NCI-H2227 (cell line): ENCODE results near the gene PCDHGB3.
"Not testable (repeated sequence)": the region's sequence is repeated elsewhere in the genome, so short reads cannot be mapped to it uniquely, and the experiment has no call there.

Source experiments
- DNase-seq: peaks from one replicate; lab custom pipeline; 2025; ENCODE audit not compliant: unreplicated experiment; lab: John Stamatoyannopoulos, UW

Gene PCDHGB3

GRCh38 chr5:141389153-141390042, 19.4 kb downstream of the PCDHGB3 start:
- no peak for DNase-seq

- no peak for DNase-seq
These were observed 22.6 kb downstream of the PCDHGB3 start, which contains the start of gene PCDHGA8 for GRCh38 chr5:141392429-141393198. TSS of gene PCDHGA8 (plus strand) at chr5:141392633. CDS start at chr5:141392814, 181 bp downstream.

DNA sequence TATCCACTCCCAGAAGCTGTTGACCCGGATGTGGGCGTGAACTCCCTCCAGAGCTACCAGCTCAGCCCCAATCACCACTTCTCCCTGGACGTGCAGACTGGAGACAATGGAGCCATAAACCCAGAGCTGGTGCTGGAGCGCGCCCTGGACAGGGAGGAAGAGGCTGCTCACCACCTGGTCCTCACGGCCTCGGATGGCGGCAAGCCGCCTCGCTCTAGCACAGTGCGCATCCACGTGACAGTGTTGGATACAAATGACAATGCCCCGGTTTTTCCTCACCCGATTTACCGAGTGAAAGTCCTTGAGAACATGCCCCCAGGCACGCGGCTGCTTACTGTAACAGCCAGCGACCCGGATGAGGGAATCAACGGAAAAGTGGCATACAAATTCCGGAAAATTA, 23.2 kb downstream of the PCDHGB3 start:
- DNase-seq = no peak

DNA sequence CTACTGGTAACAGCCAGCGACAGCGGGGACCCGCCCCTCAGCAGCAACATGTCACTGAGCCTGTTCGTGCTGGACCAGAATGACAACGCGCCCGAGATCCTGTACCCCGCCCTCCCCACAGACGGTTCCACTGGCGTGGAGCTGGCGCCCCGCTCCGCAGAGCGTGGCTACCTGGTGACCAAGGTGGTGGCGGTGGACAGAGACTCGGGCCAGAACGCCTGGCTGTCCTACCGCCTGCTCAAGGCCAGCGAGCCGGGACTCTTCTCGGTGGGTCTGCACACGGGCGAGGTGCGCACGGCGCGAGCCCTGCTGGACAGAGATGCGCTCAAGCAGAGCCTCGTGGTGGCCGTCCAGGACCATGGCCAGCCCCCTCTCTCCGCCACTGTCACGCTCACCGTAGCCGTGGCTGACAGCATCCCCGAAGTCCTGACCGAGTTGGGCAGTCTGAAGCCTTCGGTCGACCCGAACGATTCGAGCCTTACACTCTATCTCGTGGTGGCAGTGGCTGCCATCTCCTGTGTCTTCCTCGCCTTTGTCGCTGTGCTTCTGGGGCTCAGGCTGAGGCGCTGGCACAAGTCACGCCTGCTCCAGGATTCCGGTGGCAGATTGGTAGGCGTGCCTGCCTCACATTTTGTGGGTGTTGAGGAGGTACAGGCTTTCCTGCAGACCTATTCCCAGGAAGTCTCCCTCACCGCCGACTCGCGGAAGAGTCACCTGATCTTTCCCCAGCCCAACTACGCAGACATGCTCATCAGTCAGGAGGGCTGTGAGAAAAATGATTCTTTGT, 24.6 kb downstream of the PCDHGB3 start:
- DNase-seq = not testable (repeated sequence)

GRCh38 chr5:141397756-141398551, 27.9 kb downstream of the PCDHGB3 start, which contains the start of gene PCDHGB5:
TSS of gene PCDHGB5 (plus strand) at chr5:141397947. CDS start at chr5:141398128, 181 bp downstream.
- peak; percentile 1 for DNase-seq

- DNase-seq = no peak
These were observed 28.6 kb downstream of the PCDHGB3 start for GRCh38 chr5:141398608-141399007.

DNA sequence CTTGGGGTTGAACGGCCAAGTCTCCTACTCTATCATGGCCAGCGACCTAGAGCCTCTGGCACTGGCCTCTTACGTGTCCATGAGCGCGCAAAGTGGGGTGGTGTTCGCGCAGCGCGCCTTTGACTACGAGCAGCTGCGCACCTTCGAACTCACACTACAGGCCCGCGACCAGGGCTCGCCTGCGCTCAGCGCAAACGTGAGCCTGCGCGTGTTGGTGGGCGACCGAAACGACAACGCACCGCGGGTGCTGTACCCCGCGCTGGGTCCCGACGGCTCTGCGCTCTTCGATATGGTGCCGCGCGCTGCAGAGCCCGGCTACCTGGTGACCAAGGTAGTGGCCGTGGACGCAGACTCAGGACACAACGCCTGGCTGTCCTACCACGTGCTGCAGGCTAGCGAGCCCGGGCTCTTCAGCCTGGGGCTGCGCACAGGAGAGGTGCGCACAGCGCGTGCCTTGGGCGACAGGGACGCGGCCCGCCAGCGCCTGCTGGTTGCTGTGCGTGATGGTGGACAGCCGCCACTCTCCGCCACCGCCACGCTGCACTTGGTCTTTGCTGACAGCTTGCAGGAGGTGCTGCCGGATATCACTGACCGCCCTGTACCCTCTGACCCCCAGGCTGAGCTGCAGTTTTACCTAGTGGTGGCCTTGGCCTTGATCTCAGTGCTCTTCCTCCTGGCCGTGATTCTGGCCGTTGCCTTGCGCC, 29.7 kb downstream of the PCDHGB3 start:
- DNase-seq = no peak

DNA sequence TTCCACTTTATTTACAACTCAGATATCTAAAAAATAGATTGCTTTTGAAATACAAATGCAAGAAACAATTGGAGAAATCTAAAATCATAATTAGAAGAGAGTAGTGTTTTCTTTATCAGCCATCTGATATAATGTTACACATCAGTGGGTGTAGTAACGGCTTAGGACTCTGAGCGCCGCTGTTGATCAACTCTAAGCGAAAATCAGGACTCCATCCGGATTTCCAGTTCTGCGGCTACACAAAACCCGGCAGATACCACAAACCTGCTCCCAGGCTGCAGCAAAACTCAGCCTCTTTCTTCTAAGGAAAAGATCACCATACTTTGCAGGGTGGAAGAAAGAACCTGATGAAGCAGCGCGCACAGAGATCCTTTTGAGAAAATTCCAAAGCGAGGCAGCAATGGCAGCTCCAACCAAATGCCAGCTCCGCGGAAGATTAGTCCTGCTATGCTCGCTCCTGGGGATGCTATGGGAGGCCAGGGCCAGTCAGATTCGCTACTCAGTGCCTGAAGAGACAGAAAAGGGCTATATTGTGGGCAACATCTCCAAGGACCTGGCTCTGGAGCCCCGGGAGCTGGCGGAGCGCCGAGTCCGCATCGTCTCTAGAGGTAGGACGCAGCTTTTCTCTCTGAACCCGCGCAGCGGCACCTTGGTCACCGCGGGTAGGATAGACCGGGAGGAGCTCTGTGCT, 32.7 kb downstream of the PCDHGB3 start, which contains the start of gene PCDHGA9:
TSS of gene PCDHGA9 (plus strand) at position 226 of the 691 bp plus-strand sequence. CDS start at position 401, 175 bp downstream.
- DNase-seq = no peak

GRCh38 chr5:141403387-141403786, 33.3 kb downstream of the PCDHGB3 start:
- DNase-seq = no peak

- DNase-seq = not testable (repeated sequence)
These were observed 37.9 kb downstream of the PCDHGB3 start, which contains the start of gene PCDHGB6 for GRCh38 chr5:141407790-141408505. TSS of gene PCDHGB6 (plus strand) at chr5:141408021. CDS start at chr5:141408203, 182 bp downstream.

- DNase-seq = no peak
These were observed 39.7 kb downstream of the PCDHGB3 start for GRCh38 chr5:141409598-141410306.

GRCh38 chr5:141411575-141411974, 41.5 kb downstream of the PCDHGB3 start:
- no peak for DNase-seq

GRCh38 chr5:141412854-141413539, 43.0 kb downstream of the PCDHGB3 start, which contains the start of gene PCDHGA10:
TSS of gene PCDHGA10 (plus strand) at chr5:141412987. CDS start at chr5:141413176, 189 bp downstream.
- DNase-seq = no peak

DNA sequence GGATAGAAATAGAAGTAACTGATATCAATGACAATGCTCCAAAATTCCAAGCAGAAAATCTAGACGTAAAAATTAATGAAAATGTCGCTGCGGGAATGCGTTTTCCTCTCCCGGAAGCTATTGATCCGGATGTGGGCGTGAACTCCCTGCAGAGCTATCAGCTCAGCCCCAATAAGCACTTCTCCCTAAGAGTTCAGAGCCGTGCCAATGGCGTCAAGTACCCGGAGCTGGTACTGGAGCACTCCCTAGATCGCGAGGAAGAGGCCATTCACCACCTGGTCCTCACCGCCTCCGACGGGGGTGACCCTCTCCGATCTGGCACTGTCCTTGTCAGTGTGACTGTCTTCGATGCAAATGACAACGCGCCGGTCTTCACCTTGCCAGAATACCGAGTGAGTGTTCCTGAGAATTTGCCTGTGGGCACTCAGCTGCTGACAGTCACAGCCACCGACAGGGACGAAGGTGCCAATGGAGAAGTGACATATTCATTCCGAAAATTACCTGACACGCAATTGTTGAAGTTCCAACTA, 43.6 kb downstream of the PCDHGB3 start:
- DNase-seq = no peak

DNA sequence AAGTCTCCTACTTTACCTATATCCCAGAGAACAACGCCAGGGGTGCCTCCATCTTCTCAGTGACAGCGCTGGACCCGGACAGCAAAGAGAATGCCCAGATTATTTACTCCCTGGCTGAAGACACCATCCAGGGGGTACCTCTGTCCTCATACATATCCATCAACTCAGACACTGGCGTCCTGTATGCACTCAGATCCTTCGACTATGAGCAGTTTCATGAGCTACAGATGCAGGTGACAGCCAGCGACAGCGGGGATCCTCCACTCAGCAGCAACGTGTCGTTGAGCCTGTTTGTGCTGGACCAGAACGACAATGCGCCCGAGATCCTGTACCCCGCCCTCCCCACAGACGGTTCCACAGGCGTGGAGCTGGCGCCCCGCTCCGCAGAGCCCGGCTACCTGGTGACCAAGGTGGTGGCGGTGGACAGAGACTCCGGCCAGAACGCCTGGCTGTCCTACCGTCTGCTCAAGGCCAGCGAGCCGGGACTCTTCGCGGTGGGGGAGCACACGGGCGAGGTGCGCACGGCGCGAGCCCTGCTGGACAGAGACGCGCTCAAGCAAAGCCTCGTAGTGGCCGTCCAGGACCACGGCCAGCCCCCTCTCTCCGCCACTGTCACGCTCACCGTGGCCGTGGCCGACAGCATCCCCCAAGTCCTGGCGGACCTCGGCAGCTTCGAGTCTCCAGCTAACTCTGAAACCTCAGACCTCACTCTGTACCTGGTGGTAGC, 44.7 kb downstream of the PCDHGB3 start:
- not testable (repeated sequence) for DNase-seq

DNA sequence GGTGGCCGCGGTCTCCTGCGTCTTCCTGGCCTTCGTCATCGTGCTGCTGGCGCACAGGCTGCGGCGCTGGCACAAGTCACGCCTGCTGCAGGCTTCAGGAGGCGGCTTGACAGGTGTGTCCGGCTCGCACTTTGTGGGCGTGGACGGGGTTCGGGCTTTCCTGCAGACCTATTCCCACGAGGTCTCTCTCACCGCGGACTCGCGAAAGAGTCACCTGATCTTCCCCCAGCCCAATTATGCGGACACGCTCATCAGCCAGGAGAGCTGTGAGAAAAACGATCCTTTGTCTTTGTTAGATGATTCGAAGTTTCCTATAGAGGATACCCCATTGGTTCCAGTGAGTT, 45.2 kb downstream of the PCDHGB3 start:
- DNase-seq = not testable (repeated sequence)
